ENCODE measurements around the gene HTR1B.
A peak's percentile ranks its signal among the peaks of the same experiment; 100 is the strongest.

HTR1B gene

DNA sequence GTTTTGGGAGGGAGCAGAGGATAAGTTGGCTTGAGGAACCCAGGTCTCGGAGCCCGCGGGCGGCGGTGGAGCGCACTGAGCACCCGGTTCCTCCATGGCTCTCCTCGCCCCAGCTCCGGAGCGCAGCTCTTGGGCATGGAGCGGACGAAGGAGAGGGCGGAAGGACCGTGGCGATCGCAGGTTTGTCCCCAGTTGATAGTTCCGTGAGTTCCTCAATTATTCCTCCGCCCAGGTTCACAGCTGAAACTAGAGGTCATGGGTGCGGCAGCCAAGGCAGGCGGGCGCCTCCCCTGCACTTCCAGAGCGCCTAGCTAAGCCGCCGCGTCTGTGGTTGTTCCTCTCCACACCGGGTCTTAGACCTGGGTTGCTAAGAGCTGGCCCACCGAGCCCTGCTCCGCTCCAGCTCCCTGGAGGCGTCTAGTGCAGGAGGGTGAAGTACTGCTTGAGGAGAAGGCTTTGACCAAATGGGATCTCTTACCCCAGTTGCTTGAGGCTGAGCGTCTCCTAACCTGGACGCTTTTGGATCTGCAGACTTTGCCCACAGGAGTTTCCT lies at the start of gene HTR1B:
TSS of gene HTR1B (minus strand) at position 184 of the 553 bp plus-strand sequence. CDS start at position 96, 88 bp downstream.
- DNase-seq (ENCODE audit: low read depth, low spot score) = peak; percentile 53

- no peak for DNase-seq (ENCODE audit: low read depth, low spot score)
These were observed 49.3 kb upstream of the HTR1B start for GRCh38 chr6:77512554-77512953.

DNA sequence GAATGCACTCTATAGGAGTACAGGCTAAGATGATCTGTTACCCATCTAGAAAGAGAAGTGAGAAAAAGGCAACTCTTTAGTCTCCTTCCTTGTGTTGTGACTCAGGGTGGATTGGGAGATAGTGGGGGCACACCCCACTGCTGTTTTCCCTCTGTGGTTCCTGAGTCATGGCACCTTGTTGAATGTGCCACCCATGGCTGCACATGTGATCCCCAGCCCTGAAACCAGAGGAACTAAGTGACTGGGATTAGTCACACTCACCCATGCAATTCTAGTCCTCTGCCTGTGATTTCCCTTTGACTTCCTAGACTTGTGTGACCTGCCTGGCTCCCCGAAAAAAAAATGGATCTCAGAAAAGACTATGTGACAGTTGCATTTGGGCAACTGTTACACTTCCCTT lies 48.6 kb upstream of the HTR1B start:
- no peak for DNase-seq (ENCODE audit: low read depth, low spot score)

- DNase-seq (ENCODE audit: low read depth, low spot score) = no peak
These were observed 39.7 kb upstream of the HTR1B start for GRCh38 chr6:77502981-77503380.

DNA sequence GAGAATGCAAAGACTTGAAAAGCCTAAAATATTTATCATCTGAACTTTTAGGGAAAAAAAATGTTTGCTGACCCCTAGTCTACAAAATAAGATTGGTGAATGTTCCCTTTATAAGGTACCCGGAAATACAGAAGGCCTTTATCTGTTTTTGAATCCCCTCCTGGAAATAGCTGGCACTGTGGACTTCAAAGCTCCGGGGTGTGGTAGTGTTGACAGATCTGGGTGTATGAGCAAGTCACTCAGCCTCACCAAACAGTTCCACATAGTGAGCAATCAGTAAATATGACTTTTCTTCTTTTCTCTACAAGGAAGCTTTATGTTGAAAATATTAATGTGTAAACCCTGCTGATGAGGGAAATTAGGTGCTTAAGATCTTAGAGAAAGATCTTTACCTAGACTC lies 29.2 kb upstream of the HTR1B start:
- no peak for DNase-seq (ENCODE audit: low read depth, low spot score)

- DNase-seq (ENCODE audit: low read depth, low spot score) = no peak
These were observed 24.6 kb upstream of the HTR1B start for GRCh38 chr6:77487808-77488425.

- DNase-seq (ENCODE audit: low read depth, low spot score) = no peak
These were observed 19.7 kb upstream of the HTR1B start for GRCh38 chr6:77482981-77483380.

GRCh38 chr6:77474973-77475372 lies 11.7 kb upstream of the HTR1B start:
- no peak for DNase-seq (ENCODE audit: low read depth, low spot score)

DNA sequence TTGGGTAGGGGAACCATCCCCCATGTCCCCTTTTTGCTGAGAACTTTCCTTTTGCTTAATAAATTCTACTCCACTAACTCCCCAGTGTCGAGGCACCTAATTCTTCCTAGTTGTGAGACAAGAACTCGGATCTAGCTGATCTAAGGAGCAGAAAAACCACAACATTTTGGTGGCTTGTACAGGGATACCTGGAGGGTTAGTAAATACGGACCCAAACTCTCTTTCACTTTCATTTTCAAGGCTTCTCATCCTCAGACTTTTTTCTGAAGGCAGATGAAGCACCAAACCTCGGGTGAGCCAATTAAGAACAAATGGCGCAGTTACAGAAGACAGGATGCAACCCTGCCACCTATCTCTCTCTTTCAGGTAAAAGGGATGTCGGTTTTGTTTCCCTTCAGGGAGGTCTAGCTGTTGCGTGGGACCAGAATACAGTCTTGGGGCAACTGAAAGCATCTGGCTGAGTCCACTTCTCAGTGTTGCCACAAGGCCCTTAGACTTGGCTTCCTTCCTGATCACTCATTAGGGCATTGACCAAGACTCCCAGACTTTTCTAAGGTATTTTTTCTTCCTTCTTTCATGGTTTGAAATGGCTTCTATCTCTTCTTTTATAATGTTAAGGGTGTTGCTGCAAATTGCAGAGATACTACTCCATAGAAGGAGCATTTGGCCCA lies 11.1 kb upstream of the HTR1B start:
- no peak for DNase-seq (ENCODE audit: low read depth, low spot score)

GRCh38 chr6:77470983-77471382 lies 7.7 kb upstream of the HTR1B start:
- DNase-seq (ENCODE audit: low read depth, low spot score) = no peak

DNA sequence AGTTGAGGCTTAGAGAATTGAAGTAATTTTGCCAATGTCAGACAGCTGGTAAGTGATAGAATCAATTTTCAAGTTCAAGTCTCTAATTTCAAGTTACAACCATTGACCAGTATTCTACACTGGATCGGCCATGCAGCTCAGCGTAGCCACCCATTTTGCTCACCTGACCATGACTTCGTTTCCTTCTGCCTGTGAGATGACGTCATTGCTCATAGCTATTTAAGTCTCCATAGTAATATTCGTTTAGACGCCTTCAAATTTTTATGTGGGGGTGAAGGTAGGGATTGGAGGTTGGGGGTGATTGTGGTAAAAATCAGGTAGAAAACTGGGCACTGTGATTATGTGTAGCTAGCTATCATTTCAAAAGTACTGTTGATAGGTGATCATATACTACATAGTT lies 5.6 kb upstream of the HTR1B start:
- DNase-seq (ENCODE audit: low read depth, low spot score) = no peak

- DNase-seq (ENCODE audit: low read depth, low spot score) = peak; percentile 39
These were observed 3.5 kb upstream of the HTR1B start for GRCh38 chr6:77466451-77467437.

DNA sequence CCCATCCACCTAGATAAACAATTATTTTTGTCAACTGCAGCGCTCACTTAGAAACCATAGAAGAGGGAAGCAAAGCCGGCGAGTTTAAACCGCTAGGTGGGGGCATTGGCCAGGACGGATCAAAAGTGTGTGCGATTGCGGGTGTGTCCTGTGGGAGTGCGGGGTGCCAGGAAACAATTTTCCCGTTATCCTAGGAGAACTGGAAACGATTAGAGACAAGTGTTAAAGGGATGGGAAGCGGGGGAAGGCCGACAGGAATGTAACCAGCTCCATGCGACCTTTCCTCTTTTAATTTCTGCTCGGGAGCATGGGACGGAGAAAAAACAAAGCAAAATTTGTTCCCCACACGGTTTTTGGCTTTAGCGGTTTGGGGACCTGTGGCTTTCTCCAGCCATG lies 2.8 kb upstream of the HTR1B start:
- peak; percentile 73 for DNase-seq (ENCODE audit: low read depth, low spot score)

GRCh38 chr6:77464495-77464867 lies 1.2 kb upstream of the HTR1B start:
- no peak for DNase-seq (ENCODE audit: low read depth, low spot score)

DNA sequence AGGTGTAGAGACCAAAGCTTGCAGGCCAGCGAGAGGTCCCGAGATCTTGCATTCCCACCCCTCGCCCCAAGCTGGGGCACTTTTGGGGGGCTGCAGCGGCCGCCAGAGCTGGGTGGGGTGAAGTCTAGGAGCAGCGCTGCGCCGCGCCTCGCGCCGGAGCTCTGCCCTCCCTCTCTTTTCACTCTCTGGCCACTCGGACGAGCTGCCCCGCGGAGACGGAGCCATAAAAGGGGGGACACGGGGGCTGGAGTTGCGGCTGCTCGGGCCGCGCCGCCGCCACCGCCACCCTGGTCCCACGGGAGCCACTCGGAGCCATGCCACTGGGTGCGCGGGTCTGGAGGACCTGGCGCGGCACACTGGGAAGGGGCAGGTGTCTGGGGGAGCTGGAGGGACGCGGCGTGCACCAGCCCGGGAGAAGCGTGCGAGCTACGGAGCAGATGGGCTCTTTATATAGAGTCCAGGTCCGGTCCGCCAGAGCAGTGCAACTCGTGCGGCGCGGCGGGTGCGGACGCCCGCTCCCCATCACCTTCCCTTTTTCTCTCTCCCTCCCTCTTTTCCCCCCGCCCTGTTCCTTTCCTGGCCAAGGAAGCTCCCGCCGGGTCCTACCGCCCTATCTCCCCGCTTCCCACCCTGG lies 687 bp upstream of the HTR1B start:
- peak; percentile 63 for DNase-seq (ENCODE audit: low read depth, low spot score)

DNA sequence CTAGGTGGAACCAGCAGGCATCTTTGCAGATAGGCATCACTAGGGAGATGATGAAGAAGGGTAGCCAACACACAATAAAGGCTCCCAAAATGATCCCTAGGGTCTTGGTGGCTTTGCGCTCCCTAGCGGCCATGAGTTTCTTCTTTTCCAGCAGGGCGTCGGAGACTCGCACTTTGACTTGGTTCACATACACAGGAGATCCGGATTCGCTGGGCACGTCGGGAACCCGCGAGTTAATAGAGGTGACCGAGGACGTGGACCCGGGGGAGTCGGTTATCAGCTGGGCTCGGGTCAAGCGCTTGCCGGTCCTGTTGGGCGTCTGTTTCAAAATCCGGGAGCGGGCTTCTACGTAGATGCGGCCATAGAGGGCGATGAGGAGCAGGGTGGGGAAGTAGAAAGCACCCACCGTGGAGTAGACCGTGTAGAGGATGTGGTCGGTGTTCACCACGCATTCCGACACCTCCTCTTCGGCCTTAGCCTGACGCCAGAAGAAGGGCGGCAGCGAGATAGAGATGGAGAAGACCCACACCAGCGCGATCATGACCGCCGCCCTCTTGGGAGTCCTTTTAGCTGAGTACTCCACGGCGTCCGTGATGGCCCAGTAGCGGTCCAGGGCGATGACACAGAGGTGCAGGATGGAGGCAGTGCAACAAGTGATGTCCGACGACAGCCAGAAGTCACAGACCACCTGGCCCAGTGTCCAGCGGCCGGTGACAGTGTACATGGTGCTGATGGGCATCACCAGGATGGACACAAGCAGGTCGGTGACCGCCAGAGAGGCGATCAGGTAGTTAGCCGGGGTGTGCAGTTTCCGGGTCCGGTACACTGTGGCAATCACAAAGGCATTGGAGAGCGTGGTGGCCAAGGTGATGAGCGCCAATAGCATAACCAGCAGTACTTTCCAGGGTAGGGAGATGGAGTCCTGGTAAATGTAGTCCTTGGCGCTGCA lies 658 bp downstream of the HTR1B start:
- peak; percentile 58 for DNase-seq (ENCODE audit: low read depth, low spot score)

DNA sequence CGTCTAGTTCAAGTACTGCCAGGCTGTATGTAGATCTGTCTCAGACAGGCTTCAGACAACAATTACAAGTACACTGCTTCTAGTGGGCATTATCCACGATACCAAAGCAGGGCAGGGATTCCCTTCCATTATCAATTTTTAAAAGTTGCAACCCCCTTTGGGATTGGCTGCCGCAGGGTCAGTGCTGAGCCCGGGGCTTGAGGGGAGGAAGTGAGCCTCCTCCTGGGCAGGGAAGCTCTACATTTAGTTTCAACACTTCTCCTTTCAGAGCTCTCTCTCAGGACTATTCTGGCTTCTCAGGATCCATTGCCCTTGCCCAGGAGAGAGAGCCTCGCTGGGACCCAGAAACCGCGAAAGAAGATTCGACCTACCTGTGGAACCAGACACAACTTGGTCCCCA lies 1.5 kb downstream of the HTR1B start:
- DNase-seq (ENCODE audit: low read depth, low spot score) = no peak

- DNase-seq (ENCODE audit: low read depth, low spot score) = no peak
These were observed 4.9 kb downstream of the HTR1B start for GRCh38 chr6:77458421-77458820.

DNA sequence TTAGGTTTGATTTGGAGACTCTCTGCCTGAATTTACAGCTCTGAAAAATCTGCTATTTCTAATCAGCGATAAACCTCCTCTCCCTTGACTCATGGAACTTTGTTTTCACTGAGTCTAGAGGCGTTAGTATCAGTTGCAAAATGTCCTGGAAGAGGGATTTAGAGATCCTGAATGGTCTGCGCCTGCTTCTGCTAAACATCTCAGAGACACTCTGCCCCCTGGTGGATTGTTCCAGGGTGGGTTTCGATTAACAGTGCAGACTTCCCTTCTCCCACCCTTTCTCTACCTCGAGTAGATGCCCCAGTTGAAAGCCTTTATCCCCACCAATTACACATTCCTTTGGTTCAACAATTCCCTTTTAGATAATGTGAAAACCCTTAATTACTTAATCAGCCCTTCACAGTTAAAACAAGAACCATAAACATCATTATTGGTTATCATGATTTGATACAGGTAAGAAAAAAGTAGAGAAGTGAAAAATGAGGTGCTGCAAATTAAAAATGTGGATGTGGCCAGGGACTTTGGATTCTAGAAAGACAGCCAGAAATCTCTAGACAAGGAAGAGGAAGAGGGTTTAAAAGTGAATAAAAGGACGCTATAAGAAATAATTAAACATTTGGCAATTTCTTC lies 5.5 kb downstream of the HTR1B start:
- peak; percentile 84 for DNase-seq (ENCODE audit: low read depth, low spot score)

All from ELF-1 (cell line).